Measurements from ENCODE around the gene GSTT2B. TPM values are rescaled to one million over a fixed set of nuclear protein-coding genes. Genes with fewer than 3 reads are reported as not detected.

The GSTT2B gene
- total RNA-seq, 1 experiment from 2014 or later = 6.5 TPM

DNA sequence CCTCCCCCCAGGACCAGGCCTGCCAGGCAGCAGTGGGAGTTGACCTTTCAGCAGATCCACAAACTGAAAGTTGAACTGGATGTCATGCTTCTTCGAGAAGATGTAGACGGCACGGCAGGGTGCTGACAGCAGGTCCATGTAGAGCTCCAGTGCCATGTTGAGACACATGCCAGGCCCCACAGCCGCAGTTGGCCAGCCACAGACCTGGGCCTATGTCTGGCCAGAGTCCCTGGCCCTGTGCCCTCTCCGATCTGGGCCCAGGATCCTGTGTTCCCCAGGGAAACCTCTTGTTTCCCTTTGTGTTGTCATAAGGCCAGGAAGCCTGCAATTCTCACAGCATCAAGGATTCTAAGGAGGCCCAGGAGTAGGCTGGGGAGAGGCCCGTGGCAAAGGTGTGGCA is 44.2 kb upstream of the GSTT2B start, which contains the start of gene GSTT4:
TSS of gene GSTT4 (minus strand) at position 253 of the 400 bp plus-strand sequence. CDS start at position 156, 97 bp downstream.
- intact Hi-C loops (cut with micrococcal nuclease; ENCODE audit: unreplicated experiment) = no loop called here
- CTCF ChIA-PET = no interaction called here

DNA sequence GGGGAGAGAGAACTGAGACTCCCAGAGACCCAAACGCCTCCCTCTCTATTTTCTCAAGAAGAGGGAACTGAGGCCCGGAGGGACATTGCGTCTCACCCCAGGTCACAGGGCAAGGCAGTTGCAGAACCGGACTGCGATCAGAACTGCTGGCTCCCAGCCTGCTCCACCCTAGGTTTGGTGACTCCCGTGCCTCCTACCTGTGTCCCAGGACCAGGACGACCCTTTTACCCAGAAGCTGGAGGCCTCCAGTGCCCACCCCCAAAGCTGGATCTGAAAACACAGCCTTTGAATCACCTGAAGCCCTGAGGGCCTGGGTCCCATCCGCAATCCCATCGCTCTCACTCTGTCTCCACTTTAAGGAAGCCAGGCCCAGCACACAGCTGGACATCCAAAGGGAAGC is 42.9 kb upstream of the GSTT2B start:
- no peaks in the 10 kb centered on the region for H3K9me3 ChIP-seq (ENCODE audit: control insufficient read depth, insufficient read depth, low read depth, low read length)
- no peak overlapping the region for H3K4me3 ChIP-seq (ENCODE audit: low read depth in 2 of 2, low read length in 2 of 2)
- H3K4me1 ChIP-seq (ENCODE audit: control insufficient read depth, insufficient read depth, low read length) = no peaks in the 10 kb centered on the region
- POLR2A ChIA-PET = no interaction called here
- intact Hi-C loops (cut with micrococcal nuclease; ENCODE audit: unreplicated experiment) = no loop called here
- BruUV-seq (replicated peaks) = no TSS peak
- no peaks in the 10 kb centered on the region for H3K27me3 ChIP-seq (ENCODE audit: control insufficient read depth, insufficient read depth, low read length)
- CTCF ChIA-PET = no interaction called here
- 0 out of 2 replicates have a peak, but pooled peaks have one; percentile 17 for ATAC-seq
- DNase-seq (ENCODE audit: low read depth, low spot score) = no peak
- TF ChIP-seq TCF7L2 (IDR thresholded peaks at IDR 0.05; ENCODE audit: low read depth, low read length) (no peak), SIN3A (IDR thresholded peaks at IDR 0.05; ENCODE audit: borderline replicate concordance, insufficient read depth, low read depth, low read length) (no peak), POLR2AphosphoS5 (IDR thresholded peaks at IDR 0.05; ENCODE audit: low read depth, low read length) (no peak)
- TF ChIP-seq, protein P1, sequence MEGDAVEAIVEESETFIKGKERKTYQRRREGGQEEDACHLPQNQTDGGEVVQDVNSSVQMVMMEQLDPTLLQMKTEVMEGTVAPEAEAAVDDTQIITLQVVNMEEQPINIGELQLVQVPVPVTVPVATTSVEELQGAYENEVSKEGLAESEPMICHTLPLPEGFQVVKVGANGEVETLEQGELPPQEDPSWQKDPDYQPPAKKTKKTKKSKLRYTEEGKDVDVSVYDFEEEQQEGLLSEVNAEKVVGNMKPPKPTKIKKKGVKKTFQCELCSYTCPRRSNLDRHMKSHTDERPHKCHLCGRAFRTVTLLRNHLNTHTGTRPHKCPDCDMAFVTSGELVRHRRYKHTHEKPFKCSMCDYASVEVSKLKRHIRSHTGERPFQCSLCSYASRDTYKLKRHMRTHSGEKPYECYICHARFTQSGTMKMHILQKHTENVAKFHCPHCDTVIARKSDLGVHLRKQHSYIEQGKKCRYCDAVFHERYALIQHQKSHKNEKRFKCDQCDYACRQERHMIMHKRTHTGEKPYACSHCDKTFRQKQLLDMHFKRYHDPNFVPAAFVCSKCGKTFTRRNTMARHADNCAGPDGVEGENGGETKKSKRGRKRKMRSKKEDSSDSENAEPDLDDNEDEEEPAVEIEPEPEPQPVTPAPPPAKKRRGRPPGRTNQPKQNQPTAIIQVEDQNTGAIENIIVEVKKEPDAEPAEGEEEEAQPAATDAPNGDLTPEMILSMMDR (IDR thresholded peaks at IDR 0.05) = no peak
- TF ChIP-seq, protein P2, sequence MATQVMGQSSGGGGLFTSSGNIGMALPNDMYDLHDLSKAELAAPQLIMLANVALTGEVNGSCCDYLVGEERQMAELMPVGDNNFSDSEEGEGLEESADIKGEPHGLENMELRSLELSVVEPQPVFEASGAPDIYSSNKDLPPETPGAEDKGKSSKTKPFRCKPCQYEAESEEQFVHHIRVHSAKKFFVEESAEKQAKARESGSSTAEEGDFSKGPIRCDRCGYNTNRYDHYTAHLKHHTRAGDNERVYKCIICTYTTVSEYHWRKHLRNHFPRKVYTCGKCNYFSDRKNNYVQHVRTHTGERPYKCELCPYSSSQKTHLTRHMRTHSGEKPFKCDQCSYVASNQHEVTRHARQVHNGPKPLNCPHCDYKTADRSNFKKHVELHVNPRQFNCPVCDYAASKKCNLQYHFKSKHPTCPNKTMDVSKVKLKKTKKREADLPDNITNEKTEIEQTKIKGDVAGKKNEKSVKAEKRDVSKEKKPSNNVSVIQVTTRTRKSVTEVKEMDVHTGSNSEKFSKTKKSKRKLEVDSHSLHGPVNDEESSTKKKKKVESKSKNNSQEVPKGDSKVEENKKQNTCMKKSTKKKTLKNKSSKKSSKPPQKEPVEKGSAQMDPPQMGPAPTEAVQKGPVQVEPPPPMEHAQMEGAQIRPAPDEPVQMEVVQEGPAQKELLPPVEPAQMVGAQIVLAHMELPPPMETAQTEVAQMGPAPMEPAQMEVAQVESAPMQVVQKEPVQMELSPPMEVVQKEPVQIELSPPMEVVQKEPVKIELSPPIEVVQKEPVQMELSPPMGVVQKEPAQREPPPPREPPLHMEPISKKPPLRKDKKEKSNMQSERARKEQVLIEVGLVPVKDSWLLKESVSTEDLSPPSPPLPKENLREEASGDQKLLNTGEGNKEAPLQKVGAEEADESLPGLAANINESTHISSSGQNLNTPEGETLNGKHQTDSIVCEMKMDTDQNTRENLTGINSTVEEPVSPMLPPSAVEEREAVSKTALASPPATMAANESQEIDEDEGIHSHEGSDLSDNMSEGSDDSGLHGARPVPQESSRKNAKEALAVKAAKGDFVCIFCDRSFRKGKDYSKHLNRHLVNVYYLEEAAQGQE (IDR thresholded peaks at IDR 0.05; ENCODE audit: insufficient read depth in 1 of 2, low read depth in 2 of 2, low read length in 1 of 2) = no peak
- H3K27ac ChIP-seq (ENCODE audit: low read length) = no peak overlapping the region
- no peaks in the 10 kb centered on the region for H3K36me3 ChIP-seq (ENCODE audit: control insufficient read depth, insufficient read depth, low read length)
- in situ Hi-C loops (cut with HindIII; ENCODE audit: low pct_unique_long_range_greater_than_20kb, low sequenced_read_pairs) = no loop called here

More for the DNA sequence above, 44.2 kb upstream of the GSTT2B start, which contains the start of gene GSTT4:
- TF ChIP-seq, protein P2 (IDR thresholded peaks at IDR 0.05; ENCODE audit: insufficient read depth in 1 of 2, low read depth in 2 of 2, low read length in 1 of 2) = no peak
- ATAC-seq (no peak), DNase-seq (ENCODE audit: low read depth, low spot score) (no peak)
- no peak within 1 kb of the TSS for H3K4me3 ChIP-seq (ENCODE audit: low read depth in 2 of 2, low read length in 2 of 2)
- no TSS peak for BruUV-seq (replicated peaks)
- no peaks in the 10 kb centered on the region for H3K4me1 ChIP-seq (ENCODE audit: control insufficient read depth, insufficient read depth, low read length)
- no peaks in the 10 kb centered on the region for H3K36me3 ChIP-seq (ENCODE audit: control insufficient read depth, insufficient read depth, low read length)
- no peak within 1 kb of the TSS for H3K27ac ChIP-seq (ENCODE audit: low read length)
- POLR2A ChIA-PET = no interaction called here
- no peaks in the 10 kb centered on the region for H3K27me3 ChIP-seq (ENCODE audit: control insufficient read depth, insufficient read depth, low read length)
- in situ Hi-C loops (cut with HindIII; ENCODE audit: low pct_unique_long_range_greater_than_20kb, low sequenced_read_pairs) = no loop called here
- H3K9me3 ChIP-seq (ENCODE audit: control insufficient read depth, insufficient read depth, low read depth, low read length) = no peaks in the 10 kb centered on the region

Measured in Panc1 (cell line).